ENCODE measurements around the gene SULT1C4.

DNA sequence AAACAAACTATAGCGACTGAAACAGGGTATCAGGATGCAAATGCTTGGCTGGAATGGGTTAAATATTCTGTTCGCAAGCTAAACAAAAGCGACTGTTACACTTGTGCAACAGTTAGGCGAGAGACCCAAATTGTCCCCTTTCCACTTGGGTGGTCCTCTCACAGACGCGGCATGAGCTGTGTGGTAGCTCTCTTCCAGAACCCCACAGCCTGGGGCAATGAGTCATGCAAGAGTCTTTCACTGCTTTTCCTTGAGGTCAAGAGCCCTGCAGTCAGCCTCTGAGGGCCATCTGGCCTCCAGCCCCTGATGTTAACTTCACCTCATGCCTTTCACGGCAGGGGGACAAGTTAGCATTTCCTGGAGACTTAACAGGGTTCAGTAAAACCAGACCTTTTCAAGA is 25.7 kb downstream of the SULT1C4 start:
- TF ChIP-seq POLR2A (IDR thresholded peaks at IDR 0.05; ENCODE audit: low read depth, low read length): no peak
- TF ChIP-seq POLR2AphosphoS5 (IDR thresholded peaks at IDR 0.05; ENCODE audit: low read depth, low read length): no peak
- TF ChIP-seq TAF1 (IDR thresholded peaks at IDR 0.05; ENCODE audit: borderline replicate concordance, low read depth, low read length): no peak

All from GM12892 (cell line).